ENCODE results near the gene EML4. TPM values are rescaled to one million over a fixed set of nuclear protein-coding genes. Genes with fewer than 3 reads are reported as not detected.

Gene EML4
- total and polyA plus RNA-seq, 10 of the 15 experiments (the other 5 are each of a cell fraction or from before 2014, with no cell fraction given): 23.1 to 91.3 (median 77.4) TPM

Other genes starting within 250 kb of the EML4 start
- 4.9 and 5.9 TPM in 2 replicates for gene PKDCC, start 121.3 kb upstream of the EML4 start, total RNA-seq (2014; rRNA removed)
- 4.2 and 5.2 TPM in 2 replicates for gene PKDCC, start 121.3 kb upstream of the EML4 start, total RNA-seq (2014; rRNA removed; fragmentation: Illumina TruSeq; extraction: Trizol)
- 4.3 TPM in 2 replicates for gene PKDCC, start 121.3 kb upstream of the EML4 start, total RNA-seq (2021)
- gene PKDCC, start 121.3 kb upstream of the EML4 start, polyA plus RNA-seq (2011; rRNA removed): 0.24 TPM in 1 of 2 replicates, not detected in the other
- 4.0 and 5.6 TPM in 2 replicates for gene PKDCC, start 121.3 kb upstream of the EML4 start, polyA plus RNA-seq (2014; fragmentation: Illumina TruSeq; extraction: Trizol)
- under 1 TPM; 0.13 to 0.16 TPM for gene PKDCC, start 121.3 kb upstream of the EML4 start, polyA plus RNA-seq (2014; fragmentation: Nextera tagmentation; extraction: Ambion mirVana)
- 7.1 and 10.2 TPM in 2 replicates for gene PKDCC, start 121.3 kb upstream of the EML4 start, polyA plus RNA-seq (2014; rRNA removed)
- gene PKDCC, start 121.3 kb upstream of the EML4 start, polyA plus RNA-seq (2016; fragmentation: Nextera tagmentation; extraction: Ambion mirVana): under 1 TPM; 0.15 to 0.25 TPM
- gene COX7A2L, start 191.9 kb downstream of the EML4 start, total RNA-seq (2014; rRNA removed): 173 and 205 TPM in 2 replicates
- gene COX7A2L, start 191.9 kb downstream of the EML4 start, total RNA-seq (2014; rRNA removed; fragmentation: Illumina TruSeq; extraction: Trizol): 182 and 184 TPM in 2 replicates
- gene COX7A2L, start 191.9 kb downstream of the EML4 start, total RNA-seq (2021): 134 and 138 TPM in 2 replicates
- gene COX7A2L, start 191.9 kb downstream of the EML4 start, polyA plus RNA-seq (2011; rRNA removed): 253 and 294 TPM in 2 replicates
- gene COX7A2L, start 191.9 kb downstream of the EML4 start, polyA plus RNA-seq (2014; fragmentation: Illumina TruSeq; extraction: Trizol): 226 and 246 TPM in 2 replicates
- gene COX7A2L, start 191.9 kb downstream of the EML4 start, polyA plus RNA-seq (2014; fragmentation: Nextera tagmentation; extraction: Ambion mirVana): 100 to 1,000 TPM; 432 to 532 TPM
- gene COX7A2L, start 191.9 kb downstream of the EML4 start, polyA plus RNA-seq (2014; rRNA removed): 156 and 169 TPM in 2 replicates
- 100 to 1,000 TPM; 219 to 230 TPM for gene COX7A2L, start 191.9 kb downstream of the EML4 start, polyA plus RNA-seq (2016; fragmentation: Nextera tagmentation; extraction: Ambion mirVana)